Muscle of leg (tissue), 16 donors: ENCODE measurements around the gene ARHGEF2. TPM values are rescaled to one million over a fixed set of nuclear protein-coding genes. Genes with fewer than 3 reads are reported as not detected.

ENCODE experiments used
- DNase-seq: peaks from one replicate; pipeline ENCODE4 v3.0.0; 2013
- H3K27ac ChIP-seq: one replicate; pipeline ENCODE4 v1.5.1; 2013; ENCODE audit warnings: mild to moderate bottlenecking, low read length, control low read depth
- H3K27me3 ChIP-seq: one replicate; pipeline ENCODE4 v1.6.1; 2013; ENCODE audit warnings: low read length; ENCODE audit not compliant: control insufficient read depth, insufficient read depth
- H3K36me3 ChIP-seq: one replicate; pipeline ENCODE4 v1.6.1; 2013; ENCODE audit warnings: low read length; ENCODE audit not compliant: control insufficient read depth, insufficient read depth
- H3K4me1 ChIP-seq: one replicate; pipeline ENCODE4 v1.6.1; 2013; ENCODE audit warnings: low read length; ENCODE audit not compliant: control insufficient read depth, insufficient read depth
- H3K4me3 ChIP-seq: one replicate; pipeline ENCODE4 v1.5.1; 2013; ENCODE audit warnings: low read length, control low read depth
- H3K9me3 ChIP-seq: replicated peaks from 2 replicates; pipeline ENCODE4 v1.6.1; 2013; ENCODE audit warnings: low read depth, low read length; ENCODE audit not compliant: control insufficient read depth
- WGBS: methylation state at CpG from one replicate; pipeline ENCODE4 v1.1.5; 2013; ENCODE audit warnings: missing lambda C conversion rate; ENCODE audit not compliant: insufficient coverage; 5-methylcytosine and 5-hydroxymethylcytosine counted together
- long read RNA-seq, 11 donors: transcript quantifications; one replicate each; lab custom pipeline, GENCODE V29; 2026
- polyA plus RNA-seq, 8 donors: library from polyadenylated mRNA; unstranded; fragments of 120-200 nt; gene quantifications; one replicate each; pipeline versions ENCODE4 v1.2.1 to v1.2.3, GENCODE V29; 2013; ENCODE audit warnings: inconsistent platforms in 1 of 8, low replicate concordance in 1 of 8; ENCODE audit not compliant: insufficient read length in 8 of 8, insufficient read depth in 1 of 8
- total RNA-seq: library from RNA; stranded (reverse); fragments of 120-200 nt; gene quantifications from one replicate; pipeline ENCODE4 v1.2.4, GENCODE V29; 2013

ARHGEF2 gene
- total RNA-seq (100 TPM), polyA plus RNA-seq (100 to 1,000 TPM; 124 to 153 (median 140) TPM)
- long read RNA-seq, donor 1, partial matches to known transcripts: 6 of 7 reads
- long read RNA-seq, donor 1, other reads (novel, unspliced or antisense): 0 of 7 reads
- long read RNA-seq, donor 2: 0 reads
- long read RNA-seq, donor 3, full-length matches to known transcripts: 2 of 28 reads
- long read RNA-seq, donor 3, partial matches to known transcripts: 26 of 28 reads
- long read RNA-seq, donor 3, other reads (novel, unspliced or antisense): 0 of 28 reads
- long read RNA-seq, donor 4, full-length matches to known transcripts: 1 of 1 reads
- long read RNA-seq, donor 4, partial matches to known transcripts: 0 of 1 reads
- long read RNA-seq, donor 4, other reads (novel, unspliced or antisense): 0 of 1 reads
- long read RNA-seq, donor 5, full-length matches to known transcripts: 7 of 43 reads
- long read RNA-seq, donor 5, partial matches to known transcripts: 36 of 43 reads
- long read RNA-seq, donor 5, other reads (novel, unspliced or antisense): 0 of 43 reads
- long read RNA-seq, donor 6, full-length matches to known transcripts: 2 of 31 reads
- long read RNA-seq, donor 6, partial matches to known transcripts: 29 of 31 reads
- long read RNA-seq, donor 6, other reads (novel, unspliced or antisense): 0 of 31 reads
- long read RNA-seq, donor 7, partial matches to known transcripts: 18 of 19 reads
- long read RNA-seq, donor 7, other reads (novel, unspliced or antisense): 0 of 19 reads
- long read RNA-seq, donor 8, partial matches to known transcripts: 0 of 3 reads
- long read RNA-seq, donor 8, other reads (novel, unspliced or antisense): 0 of 3 reads
- long read RNA-seq, donor 9, full-length matches to known transcripts: 1 of 6 reads
- long read RNA-seq, donor 9, partial matches to known transcripts: 5 of 6 reads
- long read RNA-seq, donor 9, other reads (novel, unspliced or antisense): 0 of 6 reads
- long read RNA-seq, donor 10, partial matches to known transcripts: 0 of 1 reads
- long read RNA-seq, donor 10, other reads (novel, unspliced or antisense): 0 of 1 reads
- long read RNA-seq, donor 11, partial matches to known transcripts: 0 of 1 reads
- long read RNA-seq, donor 11, other reads (novel, unspliced or antisense): 0 of 1 reads

GRCh38 chr1:155978325-155978972, at the start of gene ARHGEF2:
Gene ARHGEF2, minus strand, starts transcription at chr1:155978547. Its CDS starts 120 bp downstream, at chr1:155978427.
- H3K9me3 ChIP-seq: no peaks in the 10 kb centered on the region
- peak within 1 kb of the TSS; percentile 93 for H3K4me3 ChIP-seq
- H3K27ac ChIP-seq: peak within 1 kb of the TSS; percentile 97
- H3K4me1 ChIP-seq: peaks cover 88% of the 10 kb centered on the region
- no peaks in the 10 kb centered on the region for H3K27me3 ChIP-seq
- 0% methylated on average over 10 of the region's 52 CpGs for WGBS
- DNase-seq: peak; percentile 91
- peaks cover 15% of the 10 kb centered on the region for H3K36me3 ChIP-seq

GRCh38 chr1:156026588-156026987, 48.2 kb upstream of the ARHGEF2 start:
- H3K27ac ChIP-seq: no peak overlapping the region
- no peaks in the 10 kb centered on the region for H3K36me3 ChIP-seq
- no peak for DNase-seq
- no peaks in the 10 kb centered on the region for H3K27me3 ChIP-seq
- H3K4me1 ChIP-seq: no peaks in the 10 kb centered on the region
- no CpG with 5 or more reads among the region's 4 CpGs for WGBS
- no peak overlapping the region for H3K4me3 ChIP-seq
- H3K9me3 ChIP-seq: no peaks in the 10 kb centered on the region

GRCh38 chr1:156025876-156026275, 47.5 kb upstream of the ARHGEF2 start:
- 15% methylated on average over 8 of the region's 9 CpGs for WGBS
- Histone ChIP-seq H3K4me1 (no peaks in the 10 kb centered on the region), H3K27me3 (no peaks in the 10 kb centered on the region), H3K36me3 (no peaks in the 10 kb centered on the region), H3K27ac (no peak overlapping the region), H3K9me3 (no peaks in the 10 kb centered on the region), H3K4me3 (no peak overlapping the region)
- DNase-seq: no peak

- DNase-seq: no peak
- peaks cover 1% of the 10 kb centered on the region for H3K36me3 ChIP-seq
- 62% methylated on average over 2 of the region's 5 CpGs for WGBS
These were observed 46.5 kb upstream of the ARHGEF2 start for GRCh38 chr1:156024801-156025200.

GRCh38 chr1:156021954-156022353, 43.6 kb upstream of the ARHGEF2 start:
- WGBS: 63% methylated on average over 1 of the region's 2 CpGs

More at GRCh38 chr1:156024801-156025200, 46.5 kb upstream of the ARHGEF2 start:
- Histone ChIP-seq H3K27ac (no peak overlapping the region), H3K4me3 (no peak overlapping the region), H3K4me1 (peaks cover 4% of the 10 kb centered on the region), H3K27me3 (no peaks in the 10 kb centered on the region), H3K9me3 (no peaks in the 10 kb centered on the region)

GRCh38 chr1:156021093-156021428, 42.7 kb upstream of the ARHGEF2 start:
- H3K27ac ChIP-seq: no peak overlapping the region
- peak; percentile 13 for DNase-seq
- H3K4me3 ChIP-seq: peak overlapping the region; percentile 68
- no CpG with 5 or more reads among the region's 4 CpGs for WGBS
- H3K36me3 ChIP-seq: peaks cover 31% of the 10 kb centered on the region
- no peaks in the 10 kb centered on the region for H3K9me3 ChIP-seq
- no peaks in the 10 kb centered on the region for H3K27me3 ChIP-seq
- H3K4me1 ChIP-seq: peaks cover 5% of the 10 kb centered on the region

More at GRCh38 chr1:156021954-156022353, 43.6 kb upstream of the ARHGEF2 start:
- H3K4me3 ChIP-seq: no peak overlapping the region
- no peak for DNase-seq
- H3K27me3 ChIP-seq: no peaks in the 10 kb centered on the region
- H3K36me3 ChIP-seq: peaks cover 25% of the 10 kb centered on the region
- no peak overlapping the region for H3K27ac ChIP-seq
- no peaks in the 10 kb centered on the region for H3K9me3 ChIP-seq
- peaks cover 5% of the 10 kb centered on the region for H3K4me1 ChIP-seq

GRCh38 chr1:156020293-156021092, 42.1 kb upstream of the ARHGEF2 start, which contains the start of gene SSR2:
Gene SSR2, minus strand, starts transcription at chr1:156020951. Its CDS starts 784 bp downstream, at chr1:156020167.
- peak within 1 kb of the TSS; percentile 68 for H3K4me3 ChIP-seq
- H3K27ac ChIP-seq: peak within 1 kb of the TSS; percentile 79
- peak; percentile 98 for DNase-seq
- H3K4me1 ChIP-seq: peaks cover 5% of the 10 kb centered on the region
- no peaks in the 10 kb centered on the region for H3K27me3 ChIP-seq
- no peaks in the 10 kb centered on the region for H3K9me3 ChIP-seq
- WGBS: under 1% methylated on average over 45 of the region's 45 CpGs
- peaks cover 36% of the 10 kb centered on the region for H3K36me3 ChIP-seq

GRCh38 chr1:156019946-156020292, 41.6 kb upstream of the ARHGEF2 start:
- 48% methylated on average over 8 of the region's 8 CpGs for WGBS
- H3K4me1 ChIP-seq: peaks cover 5% of the 10 kb centered on the region
- peak overlapping the region; percentile 79 for H3K27ac ChIP-seq
- DNase-seq: no peak
- peaks cover 40% of the 10 kb centered on the region for H3K36me3 ChIP-seq
- H3K27me3 ChIP-seq: no peaks in the 10 kb centered on the region
- H3K9me3 ChIP-seq: no peaks in the 10 kb centered on the region
- peak overlapping the region; percentile 68 for H3K4me3 ChIP-seq

GRCh38 chr1:156014829-156015228, 36.5 kb upstream of the ARHGEF2 start:
- Histone ChIP-seq H3K36me3 (peaks cover 84% of the 10 kb centered on the region), H3K27ac (no peak overlapping the region), H3K27me3 (no peaks in the 10 kb centered on the region), H3K9me3 (no peaks in the 10 kb centered on the region), H3K4me1 (peaks cover 2% of the 10 kb centered on the region), H3K4me3 (no peak overlapping the region)
- DNase-seq: no peak
- 95% methylated on average over 5 of the region's 7 CpGs for WGBS
